ENCODE results near the gene GCHFR.

GCHFR gene

DNA sequence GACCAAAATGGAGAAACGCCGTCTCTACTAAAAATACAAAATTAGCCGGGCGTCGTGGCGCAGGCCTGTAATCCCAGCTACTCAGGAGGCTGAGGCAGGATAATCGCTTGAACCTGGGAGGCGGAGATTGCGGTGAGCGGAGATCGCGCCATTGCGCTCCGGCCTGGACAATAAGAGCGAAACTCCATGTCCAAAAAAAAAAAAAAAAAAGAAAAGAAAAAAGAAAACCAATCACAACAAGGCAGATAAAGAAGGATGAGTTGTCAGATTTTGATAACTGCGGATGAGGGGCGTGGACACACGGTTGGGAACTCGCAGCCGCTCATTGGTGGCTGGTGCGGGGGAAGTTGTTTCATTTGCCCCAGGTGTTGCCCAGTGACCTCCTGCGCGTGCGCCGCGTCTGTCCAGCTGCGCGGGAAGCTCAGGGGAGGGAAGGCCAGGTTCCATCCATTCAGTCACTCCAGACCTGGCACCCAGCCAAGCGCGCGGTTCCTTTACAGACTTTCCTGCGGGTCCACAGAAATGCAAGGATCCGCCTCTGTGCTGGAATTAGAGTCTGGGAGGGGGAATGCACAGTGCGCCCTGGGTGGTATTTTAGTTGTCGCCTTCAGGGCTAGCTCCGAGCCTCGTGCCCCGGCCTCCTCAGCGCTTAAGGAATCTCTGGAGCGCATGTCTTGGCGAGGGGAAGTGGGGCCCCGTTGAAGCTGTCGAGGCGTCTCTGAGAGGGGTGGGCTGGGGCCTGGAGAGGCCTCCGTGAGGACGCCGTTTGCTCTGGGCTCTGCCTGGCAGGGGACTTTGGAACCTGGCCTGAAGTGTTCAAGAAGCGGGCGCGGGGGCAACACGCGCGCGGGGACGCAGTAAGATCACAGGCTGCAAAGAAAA is 708 bp upstream of the GCHFR start:
- DNase-seq (ENCODE audit: insufficient read length, low spot score), result no peak
- FAIRE-seq, result no peak

DNA sequence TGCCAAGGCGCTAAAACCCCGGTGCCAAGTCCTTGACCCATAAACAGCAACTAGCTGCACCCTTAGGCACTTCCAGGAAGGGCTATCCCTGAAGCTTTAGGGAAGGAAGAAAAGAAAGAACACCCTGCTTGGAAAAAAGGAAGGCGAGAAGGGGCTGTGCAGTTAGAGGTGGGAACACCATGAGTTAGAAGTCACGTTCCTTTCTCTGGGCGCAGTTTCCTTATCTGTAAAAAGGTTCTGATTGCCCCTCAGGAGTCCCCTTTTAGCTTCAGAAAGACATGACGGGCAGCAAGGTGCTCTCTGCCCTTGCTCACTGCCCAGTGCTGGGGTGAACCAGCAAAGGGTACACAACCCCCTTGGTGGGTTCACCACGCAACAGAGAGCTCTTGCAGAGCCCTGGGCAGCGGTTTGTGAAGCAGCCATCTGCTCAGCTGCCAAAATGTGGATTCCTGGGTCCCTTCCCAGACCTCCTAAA is 798 bp downstream of the GCHFR start:
- FAIRE-seq (no peak), DNase-seq (ENCODE audit: insufficient read length, low spot score) (no peak)
- TF ChIP-seq, protein P1, sequence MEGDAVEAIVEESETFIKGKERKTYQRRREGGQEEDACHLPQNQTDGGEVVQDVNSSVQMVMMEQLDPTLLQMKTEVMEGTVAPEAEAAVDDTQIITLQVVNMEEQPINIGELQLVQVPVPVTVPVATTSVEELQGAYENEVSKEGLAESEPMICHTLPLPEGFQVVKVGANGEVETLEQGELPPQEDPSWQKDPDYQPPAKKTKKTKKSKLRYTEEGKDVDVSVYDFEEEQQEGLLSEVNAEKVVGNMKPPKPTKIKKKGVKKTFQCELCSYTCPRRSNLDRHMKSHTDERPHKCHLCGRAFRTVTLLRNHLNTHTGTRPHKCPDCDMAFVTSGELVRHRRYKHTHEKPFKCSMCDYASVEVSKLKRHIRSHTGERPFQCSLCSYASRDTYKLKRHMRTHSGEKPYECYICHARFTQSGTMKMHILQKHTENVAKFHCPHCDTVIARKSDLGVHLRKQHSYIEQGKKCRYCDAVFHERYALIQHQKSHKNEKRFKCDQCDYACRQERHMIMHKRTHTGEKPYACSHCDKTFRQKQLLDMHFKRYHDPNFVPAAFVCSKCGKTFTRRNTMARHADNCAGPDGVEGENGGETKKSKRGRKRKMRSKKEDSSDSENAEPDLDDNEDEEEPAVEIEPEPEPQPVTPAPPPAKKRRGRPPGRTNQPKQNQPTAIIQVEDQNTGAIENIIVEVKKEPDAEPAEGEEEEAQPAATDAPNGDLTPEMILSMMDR (IDR thresholded peaks at IDR 0.05; ENCODE audit: insufficient read depth, missing control alignments), result no peak

More for the DNA sequence above, 708 bp upstream of the GCHFR start:
- TF ChIP-seq, protein P1 (IDR thresholded peaks at IDR 0.05; ENCODE audit: insufficient read depth, missing control alignments), result no peak

DNA sequence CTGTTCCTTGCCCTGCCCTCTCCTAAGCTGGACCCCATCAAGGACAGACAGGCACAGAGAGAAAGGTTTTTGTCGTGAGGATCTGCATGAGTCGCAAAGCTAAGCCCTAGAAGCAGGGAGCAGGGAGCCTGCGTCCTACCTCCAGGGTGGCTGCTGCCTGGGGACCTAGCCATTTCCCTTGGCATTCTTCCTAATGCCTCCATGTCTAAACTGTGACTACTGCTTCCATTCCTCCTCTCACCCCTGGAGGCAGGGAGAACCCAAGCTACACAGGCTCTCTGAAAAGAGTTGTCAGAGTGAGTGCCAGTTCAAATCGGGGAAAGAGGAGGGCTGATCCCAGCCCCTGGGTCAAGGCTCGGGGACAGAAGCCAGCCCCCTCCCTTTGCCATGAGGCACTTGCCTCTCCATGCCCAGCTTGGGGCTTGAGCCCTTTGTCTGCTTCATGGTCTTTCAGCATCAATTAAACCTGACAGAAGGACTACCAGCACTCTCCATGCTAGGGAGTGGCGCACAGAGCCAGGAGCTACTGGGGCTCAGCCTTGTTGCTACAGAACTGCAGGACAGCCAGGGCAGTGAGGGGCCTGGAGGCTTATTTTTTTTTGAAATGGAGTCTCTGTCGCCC is 2.4 kb downstream of the GCHFR start:
- no peak for FAIRE-seq
- TF ChIP-seq, protein P1 (IDR thresholded peaks at IDR 0.05; ENCODE audit: insufficient read depth, missing control alignments), result no peak
- no peak for DNase-seq (ENCODE audit: insufficient read length, low spot score)

DNA sequence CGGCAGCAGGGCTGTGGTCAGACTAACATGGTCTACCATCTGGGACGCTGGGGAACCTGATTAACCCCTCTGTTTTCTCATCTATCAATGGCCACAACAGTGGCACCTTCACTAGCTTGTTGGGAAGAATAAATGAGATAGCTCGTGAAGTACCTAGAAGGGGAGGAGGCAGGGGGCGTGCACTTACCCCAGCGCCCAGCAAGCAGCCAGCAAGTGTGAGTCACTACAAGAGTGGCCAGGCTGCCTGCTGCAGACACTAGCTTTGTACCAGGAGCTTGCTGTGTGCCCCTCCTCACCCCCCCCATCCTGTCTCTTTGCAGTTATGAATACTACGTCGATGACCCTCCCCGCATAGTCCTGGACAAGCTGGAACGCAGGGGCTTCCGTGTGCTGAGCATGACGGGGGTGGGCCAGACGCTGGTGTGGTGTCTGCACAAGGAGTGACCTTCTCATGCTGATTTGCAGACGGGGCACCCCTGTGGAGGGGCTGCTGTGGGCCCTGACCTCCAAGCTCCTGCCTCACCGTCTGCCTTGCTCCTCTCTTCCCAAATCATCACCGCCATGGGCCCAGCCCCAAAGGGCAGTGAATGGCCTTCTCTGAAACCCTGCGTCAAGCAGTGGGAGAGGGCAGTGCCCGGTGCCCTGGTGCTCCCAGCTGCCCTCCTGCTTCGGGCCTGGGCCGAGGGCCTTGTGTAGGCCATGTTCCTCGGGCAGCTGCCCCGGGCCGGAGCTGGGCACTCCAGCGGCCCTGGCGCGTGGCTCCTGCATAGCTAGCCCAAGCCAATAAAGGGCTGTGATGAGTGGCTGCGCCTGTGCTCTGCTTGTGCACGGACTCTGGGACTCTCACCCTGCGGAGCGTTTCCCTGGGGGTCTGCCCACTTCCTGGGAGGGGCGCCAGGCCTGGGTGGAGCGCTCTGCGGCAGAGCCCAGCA is 3.3 kb downstream of the GCHFR start:
- no peak for FAIRE-seq
- no peak for DNase-seq (ENCODE audit: insufficient read length, low spot score)
- TF ChIP-seq, protein P1 (IDR thresholded peaks at IDR 0.05; ENCODE audit: insufficient read depth, missing control alignments), result no peak

DNA sequence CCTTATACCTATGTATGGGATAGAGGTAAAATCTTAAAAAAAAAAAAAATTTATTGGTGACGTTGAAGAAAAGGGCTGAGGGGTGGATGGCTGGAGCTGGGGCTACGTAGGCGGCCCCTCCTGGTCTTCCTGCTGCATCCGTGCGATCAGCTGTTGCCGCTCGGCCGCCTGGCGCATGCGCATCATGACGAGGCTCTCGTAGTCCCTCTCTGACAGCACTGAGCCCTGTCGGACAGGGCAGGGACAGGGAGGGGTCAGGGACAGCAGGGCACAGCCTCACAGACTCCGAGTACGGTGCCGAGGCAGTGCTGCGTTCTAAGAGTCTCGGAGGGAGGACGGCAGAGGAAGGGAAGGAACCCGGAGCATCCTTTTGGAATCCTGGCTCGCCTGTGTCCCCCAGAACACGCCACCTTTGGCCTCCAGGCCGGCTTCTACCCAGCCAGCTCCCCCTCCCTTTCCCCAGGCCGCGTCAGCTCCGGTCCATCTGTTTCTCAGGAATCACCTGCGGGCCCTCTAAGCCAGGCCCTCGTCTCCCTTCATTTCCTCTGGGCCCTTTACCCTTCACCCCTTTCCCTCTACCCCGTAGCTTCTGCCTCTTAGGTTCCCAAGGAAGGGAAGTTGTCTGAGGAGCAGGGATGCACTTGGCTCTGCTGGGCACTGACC is 4.1 kb downstream of the GCHFR start:
- TF ChIP-seq, protein P1 (IDR thresholded peaks at IDR 0.05; ENCODE audit: insufficient read depth, missing control alignments), result no peak
- FAIRE-seq (no peak), DNase-seq (ENCODE audit: insufficient read length, low spot score) (no peak)

DNA sequence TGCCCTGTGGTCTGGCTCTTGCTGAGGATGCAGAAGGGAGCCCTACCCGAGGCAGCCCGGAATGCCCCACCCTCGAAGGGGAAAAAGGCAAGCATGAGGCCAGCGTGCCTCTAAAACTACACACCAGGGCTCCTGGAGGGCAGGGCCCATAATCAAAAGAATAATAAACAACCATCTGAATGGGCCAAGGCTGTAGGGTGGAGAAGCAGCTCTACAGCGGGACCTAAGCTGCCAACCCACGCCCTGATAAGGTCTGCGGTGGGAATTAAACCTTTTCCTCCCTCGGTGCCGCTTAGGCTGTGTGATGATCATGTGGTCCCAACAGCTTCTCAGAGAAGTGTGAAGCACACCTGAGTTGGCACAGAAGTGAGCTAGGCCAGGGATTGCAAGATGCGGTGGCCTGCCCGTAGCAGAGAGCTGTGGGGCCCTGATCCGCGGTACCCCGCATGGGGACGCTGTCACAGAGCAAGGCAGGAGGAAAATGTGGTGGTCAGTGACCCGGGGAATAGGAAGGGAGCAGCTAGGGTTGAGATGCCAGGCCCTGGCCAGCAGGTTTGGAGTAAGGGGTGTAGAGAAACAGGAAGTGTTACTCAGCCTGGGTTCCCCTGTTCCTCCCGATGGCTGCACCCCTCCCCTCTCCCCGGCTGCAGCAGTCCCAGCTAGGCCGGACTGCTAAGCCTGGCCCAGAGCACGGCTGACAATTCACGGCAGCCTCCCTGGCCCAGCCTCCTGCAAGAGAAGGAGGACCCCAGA is 4.8 kb downstream of the GCHFR start:
- FAIRE-seq, result no peak
- DNase-seq (ENCODE audit: insufficient read length, low spot score), result no peak

More for the DNA sequence above, 4.8 kb downstream of the GCHFR start:
- TF ChIP-seq, protein P1 (IDR thresholded peaks at IDR 0.05; ENCODE audit: insufficient read depth, missing control alignments), result no peak

Data from D721Med (cell line).